Measurements from ENCODE around the gene BCAS3.
"Not testable (repeated sequence)": the region's sequence is repeated elsewhere in the genome, so short reads cannot be mapped to it uniquely, and the experiment has no call there.

- TF ChIP-seq, protein P1, sequence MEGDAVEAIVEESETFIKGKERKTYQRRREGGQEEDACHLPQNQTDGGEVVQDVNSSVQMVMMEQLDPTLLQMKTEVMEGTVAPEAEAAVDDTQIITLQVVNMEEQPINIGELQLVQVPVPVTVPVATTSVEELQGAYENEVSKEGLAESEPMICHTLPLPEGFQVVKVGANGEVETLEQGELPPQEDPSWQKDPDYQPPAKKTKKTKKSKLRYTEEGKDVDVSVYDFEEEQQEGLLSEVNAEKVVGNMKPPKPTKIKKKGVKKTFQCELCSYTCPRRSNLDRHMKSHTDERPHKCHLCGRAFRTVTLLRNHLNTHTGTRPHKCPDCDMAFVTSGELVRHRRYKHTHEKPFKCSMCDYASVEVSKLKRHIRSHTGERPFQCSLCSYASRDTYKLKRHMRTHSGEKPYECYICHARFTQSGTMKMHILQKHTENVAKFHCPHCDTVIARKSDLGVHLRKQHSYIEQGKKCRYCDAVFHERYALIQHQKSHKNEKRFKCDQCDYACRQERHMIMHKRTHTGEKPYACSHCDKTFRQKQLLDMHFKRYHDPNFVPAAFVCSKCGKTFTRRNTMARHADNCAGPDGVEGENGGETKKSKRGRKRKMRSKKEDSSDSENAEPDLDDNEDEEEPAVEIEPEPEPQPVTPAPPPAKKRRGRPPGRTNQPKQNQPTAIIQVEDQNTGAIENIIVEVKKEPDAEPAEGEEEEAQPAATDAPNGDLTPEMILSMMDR (IDR thresholded peaks at IDR 0.05 in 4 of 5, conservative IDR thresholded peaks at IDR 0.05 in 1 of 5): not testable (repeated sequence)
- TF ChIP-seq POLR2A (IDR thresholded peaks at IDR 0.05): not testable (repeated sequence)
These were observed 364.7 kb downstream of the BCAS3 start for GRCh38 chr17:61042348-61042747.
